HT1080 (cell line): ENCODE measurements around the gene WT1. TPM values are rescaled to one million over a fixed set of nuclear protein-coding genes. Genes with fewer than 3 reads are reported as not detected.
"Not testable (repeated sequence)": the region's sequence is repeated elsewhere in the genome, so short reads cannot be mapped to it uniquely, and the experiment has no call there.

Experiments used
- DNase-seq: peaks from one replicate; pipeline ENCODE4 v3.0.0-alpha.2; 2015; ENCODE audit warnings: low read depth
- total RNA-seq: library from RNA; depleted of rRNA; stranded (reverse); fragments of >200 nt; shearing (Covaris generic); gene quantifications from 2 replicates; pipeline ENCODE4 v1.2.3, GENCODE V29; 2014

The WT1 gene
- total RNA-seq, 1 experiment from 2014 or later = 9.6 TPM

- no peak for DNase-seq
Measured at GRCh38 chr11:32388871-32389770, 46.2 kb downstream of the WT1 start.

DNA sequence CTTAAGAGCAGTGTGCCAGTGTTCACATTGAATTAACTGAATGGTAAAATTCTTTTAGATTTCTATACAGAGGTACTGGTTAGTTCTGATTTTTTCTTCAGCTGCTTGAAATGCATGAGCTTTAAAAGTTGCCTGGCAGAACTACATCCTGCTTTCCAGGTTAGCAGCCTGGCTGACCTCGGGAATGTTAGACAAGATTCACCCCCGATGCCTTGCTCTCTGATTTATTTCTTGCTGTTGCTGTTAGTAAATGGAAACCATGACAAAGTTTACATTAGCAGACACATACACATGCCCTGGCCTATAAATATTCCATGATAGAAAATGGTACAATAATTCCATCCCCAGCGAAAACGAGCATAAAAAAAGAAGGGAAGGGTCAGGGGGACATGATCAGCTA lies 47.0 kb downstream of the WT1 start:
- DNase-seq = no peak

DNA sequence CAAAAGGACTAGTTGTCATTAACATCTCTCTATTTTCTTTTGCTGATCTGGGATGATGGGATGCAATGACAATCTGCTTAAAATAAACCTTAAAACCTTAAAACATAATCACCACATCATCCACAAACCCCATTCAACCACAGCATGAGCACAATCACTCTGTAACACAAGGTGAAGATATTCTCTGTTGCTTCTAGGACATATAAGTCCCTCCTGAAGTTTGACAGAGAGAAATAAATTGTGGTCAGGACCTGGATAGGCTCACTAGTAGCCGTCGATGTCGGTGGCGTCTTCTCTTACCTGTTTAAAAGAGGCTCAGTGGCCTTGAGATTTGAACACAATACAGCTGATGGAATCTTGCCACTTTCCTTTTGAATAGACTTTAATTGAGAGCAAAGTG lies 47.9 kb downstream of the WT1 start:
- DNase-seq = no peak

GRCh38 chr11:32386770-32387377 lies 48.5 kb downstream of the WT1 start:
- DNase-seq = peak; percentile 40

GRCh38 chr11:32385998-32386397 lies 49.3 kb downstream of the WT1 start:
- DNase-seq = peak; percentile 63

GRCh38 chr11:32382339-32383049 lies 52.8 kb downstream of the WT1 start:
- DNase-seq = peak; percentile 47

GRCh38 chr11:32381179-32381578 lies 54.2 kb downstream of the WT1 start:
- DNase-seq = no peak

DNA sequence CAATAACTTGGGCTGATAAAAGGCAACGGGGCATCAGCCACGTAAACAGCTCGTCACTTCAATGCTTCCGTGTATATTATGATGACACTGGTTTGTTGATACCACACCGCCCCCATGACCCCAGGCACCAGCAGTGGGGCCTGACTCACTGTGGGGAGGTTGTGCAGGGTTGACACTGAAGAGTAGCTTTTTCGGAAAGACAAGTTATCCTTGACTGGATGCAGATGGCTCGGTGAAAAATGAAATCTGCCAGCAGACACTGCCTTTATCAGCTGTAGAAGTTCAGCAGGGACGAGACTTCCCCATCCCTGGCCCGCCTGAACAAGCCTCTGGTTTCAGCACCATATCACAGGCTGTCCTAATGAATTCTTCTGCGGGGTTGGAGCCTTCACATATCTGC lies 55.6 kb downstream of the WT1 start:
- no peak for DNase-seq

GRCh38 chr11:32375826-32376225 lies 59.5 kb downstream of the WT1 start:
- DNase-seq = no peak

GRCh38 chr11:32374261-32374711 lies 61.1 kb downstream of the WT1 start:
- peak; percentile 60 for DNase-seq

DNA sequence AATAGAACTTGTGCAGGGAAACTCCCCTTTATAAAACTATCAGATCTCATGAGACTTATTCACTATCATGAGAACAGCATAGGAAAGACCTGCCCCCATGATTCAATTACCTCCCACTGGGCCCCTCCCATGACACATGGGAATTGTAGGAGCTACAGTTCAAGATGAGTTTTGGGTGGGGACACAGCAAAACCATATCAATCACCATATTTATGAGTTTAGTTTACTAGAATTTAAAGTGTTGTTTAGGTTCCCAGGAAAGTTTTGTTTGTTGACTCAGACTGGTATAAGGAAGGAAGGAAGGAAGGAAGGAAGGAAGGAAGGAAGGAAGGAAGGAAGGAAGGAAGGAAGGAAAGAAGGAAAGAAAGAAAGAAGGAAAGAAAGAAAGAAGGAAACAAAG lies 65.4 kb downstream of the WT1 start:
- DNase-seq = not testable (repeated sequence)

DNA sequence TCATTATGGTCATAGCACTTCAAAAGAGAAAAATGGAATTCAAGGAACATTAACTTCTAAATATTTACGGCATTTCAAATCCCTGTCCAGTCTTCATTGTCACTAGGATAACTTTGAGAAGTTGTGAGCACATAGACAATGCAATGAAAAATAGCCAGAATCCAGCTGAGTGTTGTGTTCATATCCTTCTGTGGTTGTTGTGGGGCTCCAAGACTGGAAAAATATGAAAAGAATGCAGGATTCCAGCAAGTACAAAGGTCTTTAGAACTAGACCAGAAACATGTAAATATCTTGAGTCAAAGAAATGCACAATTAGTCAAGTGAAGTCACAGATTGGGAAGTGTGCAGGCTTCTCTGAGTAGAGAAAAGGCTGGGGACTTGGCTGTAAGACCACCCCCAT lies 68.7 kb downstream of the WT1 start:
- peak; percentile 9 for DNase-seq

DNA sequence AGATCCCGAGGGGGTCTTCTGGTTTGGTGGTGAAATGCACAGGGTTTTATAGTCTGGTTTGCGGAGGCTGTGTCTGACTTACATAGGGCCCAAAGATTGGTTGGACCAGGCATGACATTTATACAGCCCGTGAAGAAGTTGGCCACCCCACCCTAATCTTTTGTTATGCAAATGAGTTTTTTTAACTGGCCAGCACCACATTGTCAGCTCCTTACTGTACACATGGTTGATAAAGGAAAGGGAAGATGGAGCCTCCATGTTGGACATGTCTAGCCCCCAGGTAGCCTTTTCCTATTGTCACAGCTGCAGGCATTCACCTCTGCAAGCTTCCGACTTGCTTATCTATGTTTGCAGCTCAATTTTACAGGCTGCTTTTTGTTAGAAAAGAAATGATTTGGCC lies 70.1 kb downstream of the WT1 start:
- no peak for DNase-seq

DNA sequence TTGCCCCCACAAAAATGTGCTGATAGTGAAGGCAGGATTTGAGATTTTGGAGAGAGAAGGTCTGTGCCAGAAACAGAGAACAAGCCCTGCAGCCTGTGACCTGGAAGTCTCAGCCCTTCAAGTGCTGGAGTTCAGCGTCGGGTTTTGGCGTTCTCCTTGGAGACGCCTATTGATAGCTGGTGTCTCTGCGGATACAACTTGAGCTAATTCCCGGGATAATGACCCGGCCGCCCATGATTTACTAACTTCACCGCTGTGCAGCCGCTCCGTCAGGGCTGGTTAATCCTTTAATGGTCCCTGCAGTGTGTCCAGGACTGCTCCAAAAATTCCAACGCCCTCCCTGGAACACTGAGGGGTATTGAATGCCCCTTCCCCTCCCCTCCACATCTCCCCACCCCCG lies 76.6 kb downstream of the WT1 start:
- no peak for DNase-seq

DNA sequence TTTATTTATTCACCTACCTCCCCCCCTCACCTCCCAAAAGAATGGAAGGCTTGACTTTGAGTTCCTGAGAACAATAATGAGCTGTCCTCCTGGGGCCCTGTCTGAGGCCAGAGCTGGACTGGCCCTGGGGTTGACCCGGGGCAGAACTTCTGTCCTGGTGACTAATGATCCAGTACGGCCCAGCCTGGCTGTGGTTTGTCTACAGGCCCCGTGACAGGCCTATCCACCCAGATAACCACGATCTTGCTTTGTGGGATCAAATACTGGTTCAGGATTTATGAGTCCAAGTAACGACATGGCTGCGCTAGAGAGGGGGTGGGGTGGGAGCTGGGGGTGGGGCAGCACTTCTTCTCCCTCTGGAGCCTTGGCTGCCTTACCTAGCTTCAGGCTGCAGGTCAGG lies 81.5 kb downstream of the WT1 start:
- DNase-seq = no peak

- no peak for DNase-seq
Measured at GRCh38 chr11:32348502-32348901, 86.8 kb downstream of the WT1 start.

- no peak for DNase-seq
Measured at GRCh38 chr11:32344946-32345345, 90.4 kb downstream of the WT1 start.

DNA sequence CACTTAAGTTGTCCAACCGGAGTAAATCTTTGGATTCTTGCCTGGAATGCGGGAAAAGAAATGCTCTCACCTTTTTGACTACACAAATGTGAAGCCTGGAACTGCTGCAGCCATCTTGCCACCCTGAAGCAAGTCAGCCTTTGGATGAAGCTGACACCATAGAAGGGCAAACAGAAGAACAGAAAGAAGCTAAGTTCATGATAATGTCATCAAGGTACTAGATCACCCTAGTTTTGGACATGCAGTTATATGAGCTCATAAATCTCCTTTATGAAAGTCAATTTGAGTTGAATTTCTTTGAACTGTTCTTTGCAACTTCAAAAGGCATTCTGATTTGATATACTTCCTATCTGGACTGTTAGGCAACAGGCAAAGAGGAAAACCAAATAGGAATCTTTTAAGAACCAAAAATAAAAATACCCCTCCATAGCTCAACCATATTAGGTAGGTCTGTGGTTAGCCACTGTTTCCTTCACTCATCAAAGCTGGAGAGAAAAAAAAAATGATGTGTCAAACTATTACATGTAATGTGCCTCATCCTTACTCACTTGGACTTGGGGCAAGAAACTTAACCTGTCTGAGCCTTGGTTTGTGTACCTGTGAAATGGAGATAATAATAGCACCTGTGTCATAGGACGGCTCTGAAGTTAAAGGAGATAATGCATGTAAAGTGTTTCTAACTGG lies 91.9 kb downstream of the WT1 start:
- DNase-seq = peak; percentile 25

GRCh38 chr11:32341620-32342613 lies 93.4 kb downstream of the WT1 start:
- DNase-seq = no peak

- no peak for DNase-seq
Measured at GRCh38 chr11:32340181-32340580, 95.2 kb downstream of the WT1 start.
